Measurements from ENCODE around the gene UTP4. TPM values are rescaled to one million over a fixed set of nuclear protein-coding genes. Genes with fewer than 3 reads are reported as not detected.

UTP4 gene
- total and polyA plus RNA-seq, 2 of the 8 experiments (the other 6 are each of a cell fraction or from before 2014, with no cell fraction given): 101 to 118 TPM

GRCh38 chr16:69199382-69199781 is 66.9 kb downstream of the UTP4 start (continued):
- TF ChIP-seq CHD7 (IDR thresholded peaks at IDR 0.05; ENCODE audit: insufficient replicate concordance, low read length) (no peak), CHD2 (IDR thresholded peaks at IDR 0.05; ENCODE audit: low read length) (no peak), ASH2L (IDR thresholded peaks at IDR 0.05; ENCODE audit: low read length) (no peak), NANOG (IDR thresholded peaks at IDR 0.05; ENCODE audit: insufficient read depth, low read depth, low read length, poor library complexity, severe bottlenecking) (no peak), RAD21 (IDR thresholded peaks at IDR 0.05 in 1 of 2, conservative IDR thresholded peaks at IDR 0.05 in 1 of 2; ENCODE audit: low read depth in 2 of 2, low read length in 2 of 2) (no peak), HDAC6 (IDR thresholded peaks at IDR 0.05; ENCODE audit: low read depth, low read length) (no peak), ZNF274 (IDR thresholded peaks at IDR 0.05; ENCODE audit: borderline replicate concordance, extremely low read depth, low read length) (no peak), POLR2AphosphoS5 (IDR thresholded peaks at IDR 0.05; ENCODE audit: low read depth, low read length) (no peak), CBX5 (IDR thresholded peaks at IDR 0.05; ENCODE audit: low read depth, low read length) (no peak), FOSL1 (IDR thresholded peaks at IDR 0.05; ENCODE audit: insufficient read depth, low read depth, low read length) (no peak), CBX8 (IDR thresholded peaks at IDR 0.05; ENCODE audit: borderline replicate concordance, low read depth, low read length) (no peak)

All from H1 (cell line).